Smooth muscle cell (in vitro differentiated cells): Measurements from ENCODE around the gene USP34. TPM values are rescaled to one million over a fixed set of nuclear protein-coding genes. Genes with fewer than 3 reads are reported as not detected.
"Not testable (repeated sequence)": the region's sequence is repeated elsewhere in the genome, so short reads cannot be mapped to it uniquely, and the experiment has no call there.

ENCODE experiments used
- DNase-seq: peaks from one replicate; lab custom pipeline; 2025; ENCODE audit not compliant: unreplicated experiment; lab: John Stamatoyannopoulos, UW
- H2AFZ ChIP-seq: fragments of 200-600 bp; sonication (generic); 2 replicates; pipeline ENCODE4 v1.6.0; 2016; ENCODE audit warnings: antibody characterized with exemption, low read depth, mild to moderate bottlenecking
- H3F3A ChIP-seq: fragments of 200-600 bp; sonication (generic); 2 replicates; pipeline ENCODE4 v1.6.0; 2017; ENCODE audit warnings: antibody characterized with exemption, low read depth
- H3K27ac ChIP-seq: fragments of 200-600 bp; sonication (generic); 2 replicates; pipeline ENCODE4 v1.5.1; 2016; ENCODE audit warnings: low read depth, mild to moderate bottlenecking
- H3K27me3 ChIP-seq: fragments of 200-600 bp; sonication (generic); 2 replicates; pipeline ENCODE4 v1.6.1; 2016; ENCODE audit warnings: low read depth, mild to moderate bottlenecking
- H3K36me3 ChIP-seq: fragments of 200-600 bp; sonication (generic); 2 replicates; pipeline ENCODE4 v1.5.1; 2016; ENCODE audit warnings: low read depth
- H3K4me1 ChIP-seq: fragments of 200-600 bp; sonication (generic); 2 replicates; pipeline ENCODE4 v1.5.1; 2016; ENCODE audit warnings: low read depth
- H3K4me2 ChIP-seq: fragments of 200-600 bp; sonication (generic); 2 replicates; pipeline ENCODE4 v1.6.0; 2016; ENCODE audit warnings: mild to moderate bottlenecking
- H3K4me3 ChIP-seq: fragments of 200-600 bp; sonication (generic); 2 replicates; pipeline ENCODE4 v1.5.1; 2016; ENCODE audit warnings: mild to moderate bottlenecking
- H3K79me2 ChIP-seq: fragments of 200-600 bp; sonication (generic); 2 replicates; pipeline ENCODE4 v1.6.0; 2016; ENCODE audit warnings: low read depth, mild to moderate bottlenecking
- H3K9ac ChIP-seq: fragments of 200-600 bp; sonication (generic); 2 replicates; pipeline ENCODE4 v1.6.0; 2016; ENCODE audit warnings: low read depth
- H3K9me3 ChIP-seq: fragments of 200-600 bp; sonication (generic); replicated peaks from 2 replicates; pipeline ENCODE4 v1.5.1; 2016; ENCODE audit warnings: low read depth
- H4K20me1 ChIP-seq: fragments of 200-600 bp; sonication (generic); 2 replicates; pipeline ENCODE4 v1.6.0; 2016; ENCODE audit warnings: low read depth
- CTCF ChIP-seq: fragments of 200-600 bp; sonication (generic); IDR thresholded peaks from 2 replicates; pipeline ENCODE4 v1.5.1; 2017; ENCODE audit warnings: borderline replicate concordance, mild to moderate bottlenecking, antibody characterized with exemption; ENCODE audit not compliant: insufficient read depth, poor library complexity, severe bottlenecking
- WGBS: methylation state at CpG from one replicate; pipeline ENCODE4 v1.1.7; 2016; ENCODE audit warnings: low lambda C conversion rate; 5-methylcytosine and 5-hydroxymethylcytosine counted together
- polyA plus RNA-seq: library from polyadenylated mRNA; unstranded; fragments of >200 nt; fragmentation: Nextera tagmentation; extraction: Ambion mirVana; gene quantifications from 2 replicates; pipeline ENCODE4 v1.2.1, GENCODE V29; 2016
- total RNA-seq: library from RNA; depleted of rRNA; stranded (reverse); fragments of >200 nt; gene quantifications from 2 replicates; pipeline ENCODE4 v1.2.3, GENCODE V29; 2014

USP34 gene
- total and polyA plus RNA-seq, 2 experiments from 2014 or later = 26.4 to 152 TPM

DNA sequence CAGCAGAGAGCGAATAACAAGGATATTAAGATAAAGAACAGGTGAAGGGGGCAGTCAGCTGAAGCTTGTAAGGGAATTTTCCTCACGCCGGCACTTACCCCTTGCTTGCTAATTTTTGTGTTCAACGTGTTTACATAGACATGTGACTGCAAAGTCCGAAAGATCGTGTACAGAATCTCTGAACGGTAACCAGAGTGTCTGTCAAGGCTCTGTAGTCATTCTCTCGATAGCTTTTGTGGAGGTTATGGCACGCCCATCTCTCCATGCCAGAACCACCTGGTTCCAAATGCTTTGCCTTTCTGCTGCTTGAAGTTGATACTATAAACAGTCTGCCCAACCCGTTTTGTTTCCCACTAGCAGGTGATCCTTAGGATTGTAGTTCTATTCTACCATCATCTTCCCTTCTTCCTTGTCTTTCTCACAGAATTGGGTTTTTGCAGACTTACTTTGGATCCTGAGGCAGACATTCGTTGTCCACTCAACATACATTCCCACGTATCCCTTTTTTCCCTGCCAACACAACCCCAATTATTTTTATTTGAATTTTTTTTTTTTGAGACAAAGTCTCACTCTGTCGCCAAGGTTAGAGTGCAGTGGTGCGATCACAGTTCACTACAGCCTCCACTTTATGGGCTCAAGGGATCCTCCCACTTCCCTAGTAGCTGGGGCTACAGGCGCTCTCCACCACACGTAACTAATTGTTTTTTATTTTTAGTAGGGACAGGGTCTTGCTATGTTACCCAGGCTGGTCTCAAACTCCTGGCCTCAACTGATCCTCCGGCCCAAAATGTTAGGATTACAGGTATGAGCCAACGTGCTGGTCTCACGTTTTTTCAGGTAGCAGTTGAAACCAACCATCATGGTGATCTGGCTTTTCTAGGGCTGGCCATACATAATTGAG is 1.3 kb upstream of the USP34 start:
- Histone ChIP-seq H2AFZ (peak overlapping the region; percentile 94), H3K4me3 (peak overlapping the region; percentile 93), H3K9me3 (no peaks in the 10 kb centered on the region), H4K20me1 (peaks cover 31% of the 10 kb centered on the region), H3K27me3 (no peaks in the 10 kb centered on the region), H3K36me3 (no peaks in the 10 kb centered on the region), H3K27ac (peak overlapping the region; percentile 99), H3F3A (peaks cover 10% of the 10 kb centered on the region), H3K9ac (peak overlapping the region; percentile 99), H3K79me2 (peaks cover 48% of the 10 kb centered on the region), H3K4me1 (peaks cover 24% of the 10 kb centered on the region), H3K4me2 (peak overlapping the region; percentile 85)
- DNase-seq = no peak
- TF ChIP-seq CTCF = no peak
- 43% methylated on average over 19 of the region's 19 CpGs for WGBS

DNA sequence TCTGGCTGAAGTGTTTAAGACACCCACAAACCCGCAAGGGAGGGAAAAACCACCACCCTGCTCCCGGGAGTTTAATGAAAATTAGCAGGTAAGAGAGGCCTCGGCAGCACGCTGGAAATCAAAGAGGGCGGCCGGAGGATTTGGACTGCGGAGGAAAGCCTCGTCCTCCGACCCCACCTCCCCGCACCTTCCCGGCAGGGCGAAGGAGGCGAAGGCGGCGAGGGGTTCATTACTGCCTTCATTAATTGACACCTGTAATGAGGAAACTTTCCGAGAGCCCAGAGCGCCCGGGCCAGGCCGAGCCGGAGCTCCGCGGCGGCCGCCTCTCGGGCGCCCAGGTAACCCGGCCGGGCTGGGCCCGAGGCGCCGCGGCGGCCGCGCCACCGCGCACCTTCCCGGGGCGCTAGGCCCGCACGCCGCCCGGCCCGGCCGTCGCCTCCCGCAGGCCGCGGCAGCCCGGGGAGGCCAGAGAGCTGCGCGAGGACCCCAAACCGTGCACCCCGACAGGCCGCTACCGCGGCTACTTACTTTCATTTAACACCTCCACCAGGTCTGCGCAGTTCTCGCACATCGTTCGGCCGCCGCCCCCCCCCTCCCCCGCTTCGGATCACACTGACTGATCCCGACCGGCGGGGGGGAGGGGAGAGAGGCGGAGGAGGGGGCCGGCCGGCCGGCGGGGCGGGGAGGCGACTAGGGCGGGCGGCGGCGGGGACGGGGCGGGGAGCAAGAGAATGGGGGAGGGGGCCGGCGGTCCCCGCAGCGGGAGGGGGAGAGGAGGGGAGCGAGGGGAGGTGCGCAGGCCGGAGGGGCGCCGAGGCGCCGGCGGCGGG is 550 bp downstream of the USP34 start:
- WGBS = under 1% methylated on average over 48 of the region's 94 CpGs
- Histone ChIP-seq H2AFZ (peak overlapping the region; percentile 37), H3K4me1 (peaks cover 24% of the 10 kb centered on the region), H3K36me3 (no peaks in the 10 kb centered on the region), H4K20me1 (peaks cover 49% of the 10 kb centered on the region), H3K79me2 (peaks cover 66% of the 10 kb centered on the region), H3K9me3 (no peaks in the 10 kb centered on the region), H3K27me3 (no peaks in the 10 kb centered on the region), H3K4me3 (peak overlapping the region; percentile 93), H3F3A (peaks cover 3% of the 10 kb centered on the region), H3K27ac (peak overlapping the region; percentile 99), H3K4me2 (peak overlapping the region; percentile 96), H3K9ac (peak overlapping the region; percentile 99)
- DNase-seq = peak; percentile 86
- TF ChIP-seq CTCF = no peak

DNA sequence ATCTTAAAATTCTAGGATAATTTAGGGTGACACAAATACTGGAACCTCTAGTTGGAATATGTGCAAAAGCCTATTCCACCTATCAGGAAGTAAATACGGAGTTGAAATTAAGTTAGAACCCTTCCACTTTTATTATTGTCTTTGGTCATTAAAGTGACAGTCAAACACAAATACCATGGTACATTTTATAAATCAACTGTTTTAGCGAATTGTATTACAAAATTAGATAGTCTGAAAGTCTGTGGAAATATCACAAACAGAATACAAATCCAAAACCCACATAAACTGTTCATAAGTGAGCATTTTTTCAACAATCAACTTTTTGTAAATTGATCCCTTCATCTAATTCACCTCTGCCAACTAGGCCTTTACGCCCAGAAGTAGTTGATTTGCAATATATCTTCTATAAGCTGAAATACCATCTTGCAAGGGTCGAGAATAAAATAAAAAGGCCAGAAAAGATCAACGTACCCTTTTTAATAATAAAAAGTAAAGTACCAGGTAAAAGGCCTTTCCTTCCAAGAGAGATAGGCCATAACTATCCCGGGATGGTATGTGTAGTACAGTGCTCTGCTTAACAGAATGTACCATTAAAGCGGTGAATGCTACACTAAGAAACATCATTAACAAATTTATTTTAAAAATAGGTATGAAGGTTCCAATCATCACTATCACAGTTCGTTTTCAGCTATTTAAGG is 1.3 kb downstream of the USP34 start:
- peak overlapping the region; percentile 99 for H3K9ac ChIP-seq
- H3K79me2 ChIP-seq = peaks cover 74% of the 10 kb centered on the region
- no peak for TF ChIP-seq CTCF
- H3K4me2 ChIP-seq = peak overlapping the region; percentile 96
- H3K27me3 ChIP-seq = no peaks in the 10 kb centered on the region
- DNase-seq = no peak
- 7% methylated on average over 8 of the region's 8 CpGs for WGBS
- H3K4me3 ChIP-seq = peak overlapping the region; percentile 93
- peaks cover 56% of the 10 kb centered on the region for H4K20me1 ChIP-seq
- H3F3A ChIP-seq = peaks cover 3% of the 10 kb centered on the region
- H3K36me3 ChIP-seq = no peaks in the 10 kb centered on the region
- H3K9me3 ChIP-seq = no peaks in the 10 kb centered on the region
- H2AFZ ChIP-seq = peak overlapping the region; percentile 37
- peaks cover 24% of the 10 kb centered on the region for H3K4me1 ChIP-seq
- peak overlapping the region; percentile 99 for H3K27ac ChIP-seq

DNA sequence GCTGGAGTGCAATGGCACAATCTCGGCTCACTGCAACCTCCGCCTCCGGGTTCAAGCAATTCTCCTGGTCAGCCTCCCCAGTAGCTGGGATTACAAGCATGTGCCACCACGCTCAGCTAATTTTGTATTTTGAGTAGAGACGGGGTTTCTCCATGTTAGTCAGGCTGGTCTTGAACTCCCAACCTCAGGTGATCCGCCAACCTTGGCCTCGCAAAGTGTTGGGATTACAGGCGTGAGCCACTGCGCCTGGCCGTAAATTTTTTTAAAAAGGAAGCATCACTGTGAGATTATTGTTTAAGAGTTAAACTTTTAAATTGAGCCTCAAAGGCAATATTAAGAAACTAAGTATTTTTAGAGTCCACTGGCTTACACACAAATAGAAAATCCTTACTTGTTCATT is 2.7 kb downstream of the USP34 start:
- not testable (repeated sequence) for H2AFZ ChIP-seq, H3K36me3 ChIP-seq, H3K9me3 ChIP-seq, H3K4me3 ChIP-seq, H3F3A ChIP-seq, H3K9ac ChIP-seq, H3K27ac ChIP-seq, H3K27me3 ChIP-seq, DNase-seq
- H3K4me1 ChIP-seq = peaks cover 31% of the 10 kb centered on the region
- peak overlapping the region; percentile 96 for H3K4me2 ChIP-seq
- H4K20me1 ChIP-seq = peaks cover 70% of the 10 kb centered on the region
- H3K79me2 ChIP-seq = peaks cover 82% of the 10 kb centered on the region
- 95% methylated on average over 10 of the region's 10 CpGs for WGBS
